ENCODE data around the gene SELENOM. TPM values are rescaled to one million over a fixed set of nuclear protein-coding genes. Genes with fewer than 3 reads are reported as not detected.
A peak's percentile ranks its signal among the peaks of the same experiment; 100 is the strongest.
"Not testable (repeated sequence)": the region's sequence is repeated elsewhere in the genome, so short reads cannot be mapped to it uniquely, and the experiment has no call there.

SELENOM gene
- total RNA-seq, 1 experiment from 2014 or later: 0.24 TPM

- H3K36me3 ChIP-seq, H3K4me3 ChIP-seq: not testable (repeated sequence)
Measured at GRCh38 chr22:31069691-31070314, 37.6 kb downstream of the SELENOM start.

GRCh38 chr22:31068970-31069369, 38.4 kb downstream of the SELENOM start:
- no peaks in the 10 kb centered on the region for H3K27me3 ChIP-seq
- H3K9me3 ChIP-seq (replicated peaks): no peaks in the 10 kb centered on the region
- H3K4me3 ChIP-seq: no peak overlapping the region
- H3K36me3 ChIP-seq: no peaks in the 10 kb centered on the region
- DNase-seq: no peak
- H3K27ac ChIP-seq: no peak overlapping the region
- peaks cover 4% of the 10 kb centered on the region; the same call in 1 of the 2 replicates for H3K4me1 ChIP-seq

More at GRCh38 chr22:31069691-31070314, 37.6 kb downstream of the SELENOM start:
- H3K9me3 ChIP-seq (replicated peaks); H3K4me1 ChIP-seq; H3K27ac ChIP-seq; H3K27me3 ChIP-seq; DNase-seq: not testable (repeated sequence)

DNA sequence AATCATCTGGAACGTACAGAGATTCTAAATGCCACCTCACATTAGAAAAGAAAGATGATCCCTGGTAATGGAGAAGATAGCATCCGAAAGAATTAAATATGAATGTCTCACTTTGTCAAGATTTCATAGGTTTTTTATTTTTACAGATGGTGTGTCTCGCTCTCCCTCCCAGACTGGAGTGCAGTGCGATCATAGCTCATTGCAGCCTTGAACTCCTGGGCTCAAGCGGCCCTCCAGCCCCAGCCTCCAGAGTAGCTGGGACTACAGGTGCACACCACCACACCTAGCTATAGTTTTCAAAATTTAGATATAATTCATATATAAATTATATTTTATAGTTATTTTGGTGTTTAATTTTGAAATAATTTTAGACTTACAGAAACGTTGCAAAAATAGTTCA, 43.0 kb downstream of the SELENOM start:
- no peaks in the 10 kb centered on the region for H3K36me3 ChIP-seq
- no peaks in the 10 kb centered on the region for H3K27me3 ChIP-seq
- DNase-seq: no peak
- H3K4me3 ChIP-seq: peak overlapping the region; percentile 67
- H3K9me3 ChIP-seq (replicated peaks): no peaks in the 10 kb centered on the region
- peak overlapping the region; percentile 86 for H3K27ac ChIP-seq
- H3K4me1 ChIP-seq: peaks cover 11% of the 10 kb centered on the region

DNA sequence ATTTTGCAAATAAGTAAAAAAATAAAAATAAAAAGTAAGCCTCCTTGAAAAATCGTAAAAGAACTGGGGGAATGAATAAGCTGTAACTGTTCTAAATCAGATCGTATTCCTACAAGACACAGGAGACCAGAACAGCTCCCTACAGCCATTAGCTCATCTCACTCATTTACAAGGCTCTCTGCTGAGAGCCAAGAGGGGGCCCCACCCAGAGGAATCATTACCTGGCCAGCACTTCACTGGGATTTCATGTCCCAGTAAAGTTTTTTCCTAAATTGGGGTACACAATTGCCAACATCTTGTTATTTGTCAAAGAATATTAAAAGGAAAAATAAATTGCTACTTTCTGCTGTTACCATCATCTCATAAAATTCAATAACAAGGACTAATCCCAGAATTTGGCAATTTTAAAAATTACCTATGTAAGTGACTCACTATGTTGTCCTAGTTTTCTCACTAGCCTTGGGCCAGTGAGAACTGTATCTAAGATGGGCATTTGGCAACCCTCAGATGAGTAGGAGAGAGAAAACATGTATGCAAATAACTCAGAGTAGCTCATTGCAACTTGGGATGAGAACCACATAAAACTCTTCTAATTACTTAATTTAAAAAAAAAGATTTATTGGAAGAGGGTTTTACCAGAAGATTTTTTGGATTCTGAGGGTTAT, 44.7 kb downstream of the SELENOM start:
- Histone ChIP-seq H3K4me1 (peaks cover 11% of the 10 kb centered on the region), H3K4me3 (no peak overlapping the region; the same call in 1 of the 2 replicates), H3K27ac (peak overlapping the region; percentile 86), H3K36me3 (no peaks in the 10 kb centered on the region), H3K9me3 (replicated peaks) (no peaks in the 10 kb centered on the region), H3K27me3 (no peaks in the 10 kb centered on the region)
- DNase-seq: no peak

DNA sequence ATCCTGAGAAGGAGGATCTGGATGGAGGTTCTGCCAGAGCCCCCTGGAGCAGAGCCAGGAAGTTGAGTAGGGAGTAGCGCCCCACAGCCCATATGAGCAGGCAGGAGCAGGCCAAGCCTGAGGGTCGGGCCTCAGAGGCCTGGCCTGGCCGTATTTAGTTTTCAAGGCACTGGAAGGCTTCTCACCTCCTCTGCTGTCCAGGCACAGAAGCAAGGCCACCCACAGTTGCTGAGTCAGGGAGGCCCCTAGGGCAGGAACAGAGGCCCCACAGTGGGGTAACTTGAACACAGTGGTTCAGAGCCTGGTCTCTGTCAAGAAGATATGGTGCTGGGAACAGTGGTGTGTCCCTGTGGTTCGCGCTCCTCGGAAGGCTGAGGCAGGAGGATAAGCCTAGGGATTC, 47.7 kb downstream of the SELENOM start:
- H3K27me3 ChIP-seq; H3K27ac ChIP-seq; H3K36me3 ChIP-seq; H3K9me3 ChIP-seq (replicated peaks); H3K4me3 ChIP-seq: not testable (repeated sequence)
- DNase-seq: peak in 1 of 2 experiments; percentile 31
- peaks cover 14% of the 10 kb centered on the region for H3K4me1 ChIP-seq

DNA sequence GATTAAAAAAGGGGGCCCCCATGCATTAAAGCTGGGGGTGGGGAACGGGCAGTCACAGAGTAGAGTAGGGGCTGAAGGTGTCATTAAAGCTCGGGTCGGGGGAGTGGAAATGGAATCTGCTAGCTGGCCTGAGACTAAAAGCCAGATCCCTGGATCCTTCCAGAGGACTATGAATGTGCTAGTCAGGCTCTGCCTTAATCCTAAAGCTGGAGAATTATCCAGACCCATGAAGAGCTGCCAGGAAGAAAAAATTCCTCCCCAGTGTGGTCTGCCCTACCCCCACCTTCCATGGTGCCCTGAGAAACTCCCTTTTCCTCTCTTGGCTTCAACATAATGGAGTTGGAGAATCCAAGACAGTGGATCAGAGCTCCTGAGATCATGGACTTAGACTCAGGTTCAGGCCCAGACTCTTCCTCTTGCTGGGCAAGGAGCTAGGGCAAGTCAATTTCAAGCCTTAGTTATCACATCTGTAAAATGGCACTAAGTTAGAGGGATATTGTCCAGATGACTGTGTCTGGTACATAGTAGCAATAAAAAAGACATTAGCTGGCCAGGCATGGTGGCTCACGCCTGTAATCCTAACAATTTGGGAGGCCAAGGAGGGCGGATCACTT, 50.3 kb downstream of the SELENOM start:
- no peak overlapping the region for H3K27ac ChIP-seq
- H3K4me1 ChIP-seq: peaks cover 5% of the 10 kb centered on the region
- DNase-seq: no peak
- no peaks in the 10 kb centered on the region for H3K36me3 ChIP-seq
- no peaks in the 10 kb centered on the region for H3K27me3 ChIP-seq
- no peaks in the 10 kb centered on the region for H3K9me3 ChIP-seq (replicated peaks)
- H3K4me3 ChIP-seq: no peak overlapping the region

DNA sequence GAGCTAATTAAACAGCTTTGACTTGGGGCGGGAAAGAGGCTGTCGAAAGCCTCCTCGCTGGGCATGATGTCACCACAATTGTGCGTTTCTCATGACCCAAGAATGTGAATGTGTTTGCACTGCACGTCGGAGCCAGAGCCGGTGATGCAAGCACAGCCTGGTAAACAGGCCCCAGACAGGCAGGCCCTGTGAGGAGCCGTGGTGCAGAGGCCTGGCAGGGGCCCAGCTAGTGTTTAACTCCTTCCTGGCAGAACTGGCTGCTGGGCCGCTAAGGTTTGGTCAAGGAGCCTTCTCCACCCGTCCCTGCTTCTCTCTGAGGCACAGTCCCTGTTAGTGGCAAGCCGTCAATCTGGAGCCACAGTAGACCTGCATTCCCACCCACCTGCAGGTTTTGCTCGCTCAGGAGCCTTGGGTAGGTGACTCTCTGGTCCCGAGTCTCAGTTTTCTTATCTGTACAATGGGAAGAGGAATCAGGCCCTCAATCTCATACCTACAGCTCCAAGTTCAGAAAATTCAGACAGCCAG, 51.7 kb downstream of the SELENOM start:
- Histone ChIP-seq H3K27ac (peak overlapping the region; percentile 43), H3K4me1 (peaks cover 5% of the 10 kb centered on the region), H3K9me3 (replicated peaks) (no peaks in the 10 kb centered on the region), H3K27me3 (no peaks in the 10 kb centered on the region), H3K4me3 (peak overlapping the region; percentile 13), H3K36me3 (no peaks in the 10 kb centered on the region)
- peak; percentile 80 to 86 for DNase-seq

- peak overlapping the region; percentile 13 for H3K4me3 ChIP-seq
- peaks cover 5% of the 10 kb centered on the region for H3K4me1 ChIP-seq
- H3K9me3 ChIP-seq (replicated peaks): no peaks in the 10 kb centered on the region
- H3K27me3 ChIP-seq: no peaks in the 10 kb centered on the region
- H3K27ac ChIP-seq: peak overlapping the region; percentile 43
- no peaks in the 10 kb centered on the region for H3K36me3 ChIP-seq
- DNase-seq: no peak
Measured at GRCh38 chr22:31055117-31055634, 52.2 kb downstream of the SELENOM start.

Other genes starting within 250 kb of the SELENOM start
- 29.7 and 32.6 TPM in 2 replicates for gene MORC2, start 138.8 kb downstream of the SELENOM start, total RNA-seq (2014; rRNA removed; shearing (Covaris generic))
- gene TUG1, start 138.3 kb downstream of the SELENOM start, total RNA-seq (2014; rRNA removed; shearing (Covaris generic)): 60.1 and 73.0 TPM in 2 replicates
- gene SMTN, start 26.2 kb downstream of the SELENOM start, total RNA-seq (2014; rRNA removed; shearing (Covaris generic)): 33.5 and 34.2 TPM in 2 replicates
- 0.10 and 0.12 TPM in 2 replicates for gene INPP5J, start 15.4 kb upstream of the SELENOM start, total RNA-seq (2014; rRNA removed; shearing (Covaris generic))
- gene PLA2G3, start 32.9 kb upstream of the SELENOM start, total RNA-seq (2014; rRNA removed; shearing (Covaris generic)): 0.61 and 0.87 TPM in 2 replicates
- 23.3 and 24.2 TPM in 2 replicates for gene RNF185, start 52.6 kb upstream of the SELENOM start, total RNA-seq (2014; rRNA removed; shearing (Covaris generic))
- gene LIMK2, start 104.7 kb upstream of the SELENOM start, total RNA-seq (2014; rRNA removed; shearing (Covaris generic)): 20.8 and 28.5 TPM in 2 replicates
- gene PIK3IP1, start 184.9 kb upstream of the SELENOM start, total RNA-seq (2014; rRNA removed; shearing (Covaris generic)): 0.47 and 0.51 TPM in 2 replicates
- gene PATZ1, start 238.8 kb upstream of the SELENOM start, total RNA-seq (2014; rRNA removed; shearing (Covaris generic)): 22.6 and 24.1 TPM in 2 replicates

Measured in SJCRH30 (cell line).